ENCODE results near the gene LURAP1L. TPM values are rescaled to one million over a fixed set of nuclear protein-coding genes. Genes with fewer than 3 reads are reported as not detected.

Gene LURAP1L
- total RNA-seq, 1 experiment from 2014 or later, result 1.7 TPM

Other genes with a start within 250 kb of the LURAP1L start
- 0.14 to 0.39 TPM (median 0.31 TPM) in 3 replicates for gene TYRP1, start 81.6 kb upstream of the LURAP1L start, total RNA-seq (2021)

All from WTC11 (cell line).